Stimulated activated CD4-positive, alpha-beta T cell treated with anti-CD3 and anti-CD28 coated beads, TNF-alpha, amount 100 ng/mL, for 1 hour (primary cell): ENCODE data around the gene METTL9.
"Not testable (repeated sequence)": the region's sequence is repeated elsewhere in the genome, so short reads cannot be mapped to it uniquely, and the experiment has no call there.

Source experiments
- DNase-seq, 3 donors: peaks; one replicate each; pipeline ENCODE4 v3.0.0-alpha.2; 2020; ENCODE audit warnings: low read depth in 3 of 3, low spot score in 1 of 3

The METTL9 gene

DNA sequence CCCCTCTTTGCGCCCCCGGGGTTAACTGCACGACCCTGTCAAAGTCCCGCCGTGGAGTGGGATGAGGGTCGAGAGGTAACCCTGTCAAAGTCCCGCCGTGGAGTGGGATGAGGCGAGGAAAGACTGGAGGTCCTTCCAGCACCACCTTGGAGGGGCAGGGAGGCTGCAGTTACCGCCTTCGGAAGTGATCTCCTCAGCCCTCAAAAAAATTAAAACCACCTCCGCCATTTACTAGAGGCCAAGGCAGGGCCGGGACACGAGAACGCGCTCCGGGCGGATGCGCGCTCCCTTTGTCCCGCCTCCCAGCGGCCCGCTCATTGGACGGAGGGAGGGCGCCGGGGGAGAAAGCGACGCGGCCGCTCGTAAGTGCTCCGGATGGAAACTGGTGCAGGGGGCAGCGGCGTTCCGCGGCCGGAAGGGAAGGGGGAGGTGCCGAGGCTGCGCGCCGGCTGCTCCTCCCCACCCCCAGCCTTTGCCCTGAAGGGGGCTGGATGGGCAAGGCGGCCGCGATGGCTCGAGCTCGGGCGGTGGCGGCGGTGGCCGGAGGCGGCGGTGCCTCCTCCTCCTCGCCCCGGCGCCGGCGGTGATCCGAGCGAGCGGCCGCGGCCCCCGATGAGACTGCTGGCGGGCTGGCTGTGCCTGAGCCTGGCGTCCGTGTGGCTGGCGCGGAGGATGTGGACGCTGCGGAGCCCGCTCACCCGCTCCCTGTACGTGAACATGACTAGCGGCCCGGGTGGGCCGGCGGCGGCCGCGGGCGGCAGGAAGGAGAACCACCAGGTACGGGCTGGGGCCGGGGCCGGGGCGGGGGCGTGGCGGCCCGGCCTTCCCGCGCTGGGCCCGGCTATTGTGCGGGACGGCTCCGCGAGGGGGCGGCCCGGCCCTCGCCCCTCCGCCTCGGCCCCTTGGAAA is at the start of gene METTL9:
METTL9 (plus strand) TSS at position 456 of the 909 bp plus-strand sequence; CDS start at position 613, 157 bp downstream.
- DNase-seq: peak; percentile 86 to 92 (median 91)

DNA sequence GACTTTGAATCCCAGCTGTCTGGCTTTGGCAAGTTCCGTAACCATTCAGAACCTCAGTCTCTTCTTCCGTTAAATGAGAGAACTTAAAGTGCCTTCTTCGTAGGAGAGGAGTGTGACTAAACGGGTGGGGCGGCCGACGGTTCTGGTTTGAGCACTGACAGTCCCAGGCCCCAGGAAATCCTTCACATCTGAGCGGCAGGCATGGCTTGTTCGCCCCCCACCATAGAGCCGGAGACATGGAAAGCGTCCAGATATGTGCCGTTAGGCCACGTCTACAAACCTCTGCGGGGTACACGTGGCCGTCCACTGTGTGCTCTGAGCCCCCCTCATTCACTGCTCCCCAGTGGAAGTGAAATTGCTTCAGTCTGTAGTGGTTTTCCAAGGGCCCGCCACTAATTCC is 49.4 kb upstream of the METTL9 start:
- DNase-seq: not testable (repeated sequence)

DNA sequence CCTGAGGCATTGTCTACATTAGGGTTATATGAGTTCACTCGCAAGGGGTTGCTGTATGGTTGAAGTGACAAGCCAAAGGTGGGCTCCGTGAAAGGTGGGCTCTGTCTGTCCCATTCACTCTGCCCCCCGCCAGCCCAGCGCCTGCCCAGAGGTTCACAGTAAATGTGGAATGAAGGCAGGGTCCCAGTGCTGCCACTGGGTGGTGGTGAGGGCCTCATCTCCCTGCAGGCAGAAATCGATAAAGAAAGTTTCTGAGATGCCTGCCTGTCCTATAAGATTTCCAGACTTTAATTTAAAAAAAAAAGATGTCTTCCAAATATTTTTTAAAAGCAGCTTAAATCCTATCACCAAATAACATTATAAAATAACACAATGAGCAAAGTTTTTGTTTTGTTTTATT is 48.9 kb upstream of the METTL9 start:
- DNase-seq: not testable (repeated sequence)

DNA sequence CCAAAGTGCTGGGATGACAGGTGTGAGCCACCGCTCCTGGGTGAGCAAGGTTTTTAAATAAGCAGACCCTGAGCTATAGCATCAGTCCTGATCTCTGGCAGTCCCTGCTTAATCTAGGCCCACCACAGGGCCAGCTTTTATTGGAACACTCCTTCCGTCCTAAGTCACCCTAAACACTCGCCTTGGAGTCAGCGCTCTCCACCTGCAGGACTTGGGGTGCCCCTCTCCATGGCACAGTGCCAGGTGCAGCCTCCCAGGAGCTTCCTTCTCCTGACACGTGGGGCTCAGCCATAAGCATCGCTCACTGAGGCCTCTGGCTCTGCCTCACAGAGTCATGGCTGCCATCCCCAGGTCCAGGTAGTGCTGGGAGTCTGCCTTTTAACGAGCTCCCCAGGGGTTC is 48.3 kb upstream of the METTL9 start:
- DNase-seq: not testable (repeated sequence)

DNA sequence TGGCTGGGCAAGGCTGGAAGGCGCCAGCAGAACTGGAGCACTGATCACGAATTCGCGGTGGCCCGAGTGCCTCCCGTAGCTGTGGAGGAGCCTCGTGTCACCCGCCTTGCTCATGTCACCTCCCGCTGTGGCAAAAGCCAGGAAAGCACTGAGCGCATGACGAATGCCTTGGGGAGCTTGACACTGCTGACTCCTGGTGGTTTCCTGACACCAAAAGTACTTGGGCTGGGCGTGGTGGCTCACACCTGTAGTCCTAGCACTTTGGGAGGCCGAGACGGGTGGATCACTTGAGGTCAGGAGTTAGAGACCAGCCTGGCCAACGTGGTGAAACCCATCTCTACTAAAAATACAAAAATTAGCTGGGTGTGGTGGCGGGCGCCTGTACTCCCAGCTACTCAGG is 47.8 kb upstream of the METTL9 start:
- DNase-seq: not testable (repeated sequence)

DNA sequence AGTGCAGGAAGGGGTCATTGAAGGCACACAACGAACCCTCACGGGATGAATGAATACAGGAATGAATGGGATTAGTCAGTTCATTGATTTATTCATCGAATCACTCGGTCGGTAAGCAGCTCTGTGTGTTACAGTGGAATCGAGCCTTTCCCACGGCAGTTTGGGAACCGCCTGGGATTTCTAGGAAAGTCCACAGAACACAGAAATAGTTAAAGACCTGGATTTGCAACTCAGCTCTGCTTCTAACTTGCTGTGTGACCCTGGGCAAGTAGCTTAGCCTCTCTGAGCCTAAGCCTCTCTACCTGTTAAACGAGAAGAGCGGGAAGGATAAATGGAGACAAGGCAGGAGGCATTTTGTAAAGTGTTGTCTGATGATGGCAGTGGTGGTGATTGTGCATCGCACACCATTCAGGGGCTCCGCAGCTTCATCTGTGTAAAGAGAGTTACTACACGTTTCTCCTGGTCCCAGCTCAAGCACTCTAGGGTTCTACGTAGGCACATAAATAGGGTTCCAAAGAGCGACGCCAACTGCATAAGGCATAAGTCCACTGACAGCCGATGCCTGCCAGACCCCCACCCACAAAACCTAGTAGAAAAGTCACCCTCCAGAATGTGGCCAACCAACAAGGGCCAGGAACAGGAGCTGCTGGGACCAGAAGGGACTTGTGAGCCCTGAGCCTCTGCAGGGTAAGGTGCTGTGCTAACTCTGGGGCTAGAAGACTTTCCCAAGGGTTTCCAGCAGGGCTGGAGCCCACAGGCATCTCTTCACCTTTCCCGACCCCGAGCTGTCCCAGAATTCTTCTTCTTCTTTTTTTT is 45.7 kb upstream of the METTL9 start:
- not testable (repeated sequence) for DNase-seq

DNA sequence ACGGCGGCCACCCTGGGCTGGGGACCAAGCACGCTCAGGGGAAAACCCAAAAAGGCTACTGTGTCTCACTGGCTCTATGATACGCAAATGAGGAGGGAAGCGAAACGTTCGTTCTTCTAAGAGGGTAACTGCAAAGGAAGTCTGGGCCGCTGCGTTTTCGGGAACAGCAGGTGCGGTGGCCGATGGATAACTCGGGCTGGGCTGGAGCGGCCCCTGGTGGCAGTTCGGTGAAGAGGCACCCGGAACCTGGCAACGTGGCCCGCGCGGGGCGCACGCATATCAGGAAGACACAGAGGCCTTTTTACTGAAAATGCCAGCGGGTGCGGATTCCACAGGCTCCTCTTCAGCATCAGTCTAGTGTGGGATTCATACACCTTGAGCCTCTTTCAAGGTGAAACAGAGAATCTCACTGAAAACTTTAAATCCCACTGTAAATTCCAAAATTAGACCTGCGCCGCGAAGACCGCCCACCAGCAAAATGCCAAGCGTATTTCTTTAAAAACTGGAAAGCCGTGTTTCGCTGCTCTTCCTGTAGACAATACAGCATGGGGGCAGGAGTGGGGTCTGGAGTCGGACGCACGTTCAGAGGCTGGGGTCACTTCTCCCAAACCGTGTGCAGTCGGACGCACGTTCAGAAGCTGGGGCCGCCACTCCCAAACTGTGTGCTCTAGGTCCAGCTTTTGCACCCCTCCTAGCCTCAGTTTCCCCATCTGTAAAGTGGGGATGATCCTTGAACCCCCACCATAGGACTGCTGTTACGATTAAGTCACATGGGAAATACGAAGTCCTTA is 44.4 kb upstream of the METTL9 start:
- DNase-seq: peak; percentile 59 to 92 (median 89)

DNA sequence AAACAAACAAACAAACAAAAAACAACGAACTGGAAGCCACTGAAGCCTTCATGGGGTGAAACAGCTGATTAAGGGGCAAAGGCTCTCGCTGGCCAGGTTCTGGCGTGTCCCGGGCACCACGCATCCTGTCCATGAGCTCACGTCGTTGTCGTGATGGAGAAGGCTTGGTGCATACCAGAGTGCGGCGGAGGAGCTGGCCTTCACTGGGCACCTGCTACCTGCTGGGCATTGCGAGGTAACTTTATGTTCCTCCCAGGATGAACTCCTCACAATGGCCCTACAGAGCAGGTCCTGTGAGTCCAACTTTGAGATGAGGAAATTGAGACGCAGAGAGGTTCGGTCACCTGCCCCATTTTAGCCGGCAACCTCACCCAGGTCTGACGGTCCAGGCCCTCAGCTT is 43.8 kb upstream of the METTL9 start:
- DNase-seq: not testable (repeated sequence)

DNA sequence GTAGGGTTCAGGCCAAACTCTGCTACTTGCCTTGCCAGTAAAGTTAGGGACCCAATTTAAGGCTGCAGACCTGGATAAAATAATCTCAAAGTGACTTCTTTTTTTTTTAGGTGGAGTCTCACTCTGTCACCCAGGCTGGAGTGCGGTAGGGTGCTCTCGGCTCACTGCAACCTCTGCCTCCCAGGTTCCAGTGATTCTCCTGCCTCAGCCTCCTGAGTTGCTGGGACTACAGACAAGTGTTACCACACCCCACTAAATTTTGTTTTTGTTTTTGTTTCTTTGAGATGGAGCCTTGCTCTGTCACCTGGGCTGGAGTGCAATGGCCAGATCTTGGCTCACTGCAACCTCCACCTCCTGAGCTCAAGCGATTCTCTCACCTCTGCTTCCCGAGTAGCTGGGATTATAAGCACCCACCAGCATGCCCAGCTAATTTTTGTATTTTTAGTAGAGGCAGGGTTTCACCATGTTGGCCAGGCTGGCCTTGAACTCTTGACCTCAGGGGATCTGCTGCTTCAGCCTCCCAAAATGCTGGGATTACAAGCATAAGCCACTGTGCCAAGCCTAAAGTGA is 43.3 kb upstream of the METTL9 start:
- not testable (repeated sequence) for DNase-seq

DNA sequence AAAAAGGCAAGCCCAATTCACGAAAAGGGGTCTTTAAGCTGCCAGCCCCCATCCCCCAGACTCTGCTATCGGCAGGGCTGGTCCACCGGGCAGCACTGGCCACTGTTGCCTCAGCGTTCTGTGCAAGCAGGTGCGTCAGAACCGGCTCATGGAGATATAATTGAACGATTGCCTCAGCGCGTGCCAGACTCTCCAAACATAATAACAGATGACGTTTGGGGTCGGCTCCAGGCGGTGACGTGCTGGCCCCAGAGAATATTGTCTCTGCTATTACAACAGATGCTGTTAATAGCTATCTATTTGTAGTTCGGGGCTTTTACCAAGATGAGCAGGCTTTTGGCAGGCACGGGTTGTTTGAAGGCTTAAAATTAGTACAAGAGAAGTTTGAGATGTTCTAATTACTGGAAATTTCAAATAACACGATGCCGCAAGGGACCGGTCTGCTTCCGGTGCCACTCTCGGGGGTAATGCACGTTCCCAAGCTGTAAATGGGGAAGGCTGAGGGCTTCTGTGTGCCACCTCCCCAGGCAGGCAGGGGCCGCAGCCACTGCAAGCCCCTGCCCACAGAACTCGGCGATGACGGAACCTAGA is 42.6 kb upstream of the METTL9 start:
- DNase-seq: not testable (repeated sequence)

DNA sequence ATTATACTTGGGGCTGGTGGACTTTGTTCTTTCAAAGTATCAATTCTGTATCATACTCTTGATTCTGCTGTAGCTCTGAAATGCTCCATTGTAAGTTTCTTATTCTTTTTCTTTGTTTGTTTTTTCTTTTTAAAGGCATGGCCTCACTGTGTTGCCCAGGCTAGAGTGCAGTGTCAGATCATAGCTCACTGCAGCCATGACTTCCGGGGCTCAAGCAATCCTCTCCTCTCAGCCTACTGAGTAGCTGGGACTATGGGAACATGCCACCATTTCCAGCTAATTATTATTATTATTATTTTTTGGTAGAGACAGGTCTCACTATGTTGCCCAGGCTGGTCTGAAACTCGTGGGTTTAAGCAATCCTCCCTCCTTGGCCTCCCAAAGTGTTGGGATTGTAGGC is 38.9 kb upstream of the METTL9 start:
- DNase-seq: no peak

DNA sequence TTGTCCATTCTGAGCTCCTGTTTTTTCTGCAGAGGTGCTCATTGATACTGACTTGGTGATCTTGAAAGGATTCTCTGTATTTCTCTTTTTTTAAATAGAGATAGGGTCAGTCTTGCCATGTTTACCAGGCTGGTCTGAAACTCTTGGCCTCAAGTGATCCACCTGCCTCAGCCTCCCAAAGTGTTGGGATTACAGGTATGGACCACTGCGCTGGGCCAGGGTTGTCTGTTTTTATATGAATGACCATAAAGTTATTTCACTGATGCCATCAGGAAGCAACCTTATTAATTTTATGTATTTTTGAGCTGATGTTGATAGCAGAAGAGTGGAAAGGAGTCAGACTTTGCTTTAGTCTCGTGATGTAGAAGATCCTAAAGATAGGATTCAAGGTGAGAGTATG is 35.7 kb upstream of the METTL9 start:
- no peak for DNase-seq

DNA sequence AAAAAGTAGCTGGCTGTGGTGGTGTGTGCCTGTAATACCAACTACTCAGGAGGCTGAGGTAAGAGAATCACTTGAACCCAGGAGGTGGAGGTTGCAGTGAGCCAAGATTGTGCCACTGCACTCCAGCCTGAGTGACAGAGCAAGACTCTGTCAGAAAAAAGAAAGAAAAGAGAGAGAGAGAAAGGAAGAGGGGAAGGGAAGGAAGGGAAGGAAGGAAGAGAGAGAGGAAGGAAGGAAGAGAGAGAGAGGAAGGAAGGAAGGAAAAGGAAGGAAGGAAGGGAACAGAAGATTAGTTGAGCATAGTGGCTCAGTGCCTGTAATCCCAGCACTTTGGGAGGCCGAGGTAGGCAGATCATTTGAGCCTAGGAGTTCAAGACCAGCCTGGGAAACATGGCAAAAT is 35.0 kb upstream of the METTL9 start:
- DNase-seq: not testable (repeated sequence)

DNA sequence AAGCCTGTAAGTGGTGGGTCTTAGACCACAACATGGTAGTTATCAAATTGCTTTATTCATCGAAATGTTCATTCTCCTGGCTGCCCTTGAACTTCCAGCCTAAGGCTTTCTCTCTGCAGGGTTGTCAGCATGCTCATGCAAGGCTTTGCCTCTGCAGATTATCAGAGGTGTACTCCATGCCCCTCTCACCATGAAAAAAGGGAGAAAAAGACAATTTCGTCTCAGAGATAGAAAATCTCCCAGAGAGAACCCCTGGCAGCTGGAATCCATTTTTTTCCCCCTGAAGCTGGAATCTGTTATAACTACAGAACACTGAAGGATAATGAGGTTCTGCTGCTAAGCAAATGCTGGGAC is 33.9 kb upstream of the METTL9 start:
- DNase-seq: no peak

DNA sequence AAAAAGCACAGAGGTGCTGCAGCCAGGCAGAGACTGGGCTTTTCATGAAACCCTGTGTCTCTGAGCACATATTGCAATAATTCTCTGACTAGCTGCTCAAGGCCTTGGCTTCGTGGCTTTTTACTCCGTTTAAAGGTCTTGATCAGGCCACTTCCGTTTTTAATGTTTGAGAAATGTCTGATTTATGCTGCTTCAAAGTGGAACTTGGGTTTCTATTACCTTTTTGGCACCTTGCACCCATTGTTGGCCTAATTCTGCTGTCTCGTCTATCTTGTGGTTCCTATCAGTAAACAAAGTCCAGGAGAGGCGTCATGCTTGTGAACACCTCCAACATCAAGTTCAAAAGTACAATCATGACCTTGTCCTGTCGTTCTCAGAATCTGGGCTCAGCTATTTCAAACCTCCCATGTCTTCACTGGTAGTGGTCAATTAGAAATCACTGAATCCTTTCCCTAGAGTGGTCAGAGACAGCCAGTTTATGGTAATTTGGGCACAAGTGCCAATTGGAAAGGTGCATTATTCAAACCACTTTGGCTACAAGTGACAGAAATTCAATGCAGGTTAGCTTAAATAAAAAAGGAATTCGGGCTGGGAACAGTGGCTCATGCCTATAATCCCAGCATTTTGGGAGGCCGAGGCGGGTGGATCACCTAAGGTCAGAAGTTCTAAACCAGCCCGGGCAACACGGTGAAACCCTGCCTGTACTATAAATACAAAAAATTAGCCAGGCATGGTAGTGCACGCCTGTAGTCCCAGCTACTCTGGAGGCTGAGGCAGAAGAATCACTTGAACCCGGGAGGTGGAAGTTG is 33.3 kb upstream of the METTL9 start:
- DNase-seq: no peak

DNA sequence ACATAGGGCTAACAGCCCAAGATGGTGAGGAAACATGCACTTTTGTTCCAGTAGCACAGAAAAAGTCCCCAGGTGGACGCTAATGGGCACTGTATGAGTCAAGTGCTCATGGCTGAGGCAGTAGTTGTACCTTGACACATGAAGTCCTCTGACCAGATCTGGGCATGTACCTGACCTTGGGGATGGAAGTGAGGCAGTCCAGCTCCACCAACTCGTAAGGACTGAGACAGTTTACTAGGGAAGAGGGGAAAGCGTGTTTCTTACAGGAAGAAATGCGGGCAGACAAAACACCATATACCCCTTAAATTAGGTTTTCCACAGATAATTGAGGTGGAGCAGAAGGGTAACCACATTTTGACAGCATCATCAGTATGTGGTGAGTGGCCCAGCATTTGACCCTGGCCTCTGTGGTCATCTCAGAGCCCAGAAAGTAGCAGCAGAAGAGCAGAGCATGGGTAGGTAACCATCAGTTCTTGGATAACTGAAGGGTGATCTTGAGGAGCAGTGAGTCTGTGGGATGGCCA is 32.4 kb upstream of the METTL9 start:
- no peak for DNase-seq

DNA sequence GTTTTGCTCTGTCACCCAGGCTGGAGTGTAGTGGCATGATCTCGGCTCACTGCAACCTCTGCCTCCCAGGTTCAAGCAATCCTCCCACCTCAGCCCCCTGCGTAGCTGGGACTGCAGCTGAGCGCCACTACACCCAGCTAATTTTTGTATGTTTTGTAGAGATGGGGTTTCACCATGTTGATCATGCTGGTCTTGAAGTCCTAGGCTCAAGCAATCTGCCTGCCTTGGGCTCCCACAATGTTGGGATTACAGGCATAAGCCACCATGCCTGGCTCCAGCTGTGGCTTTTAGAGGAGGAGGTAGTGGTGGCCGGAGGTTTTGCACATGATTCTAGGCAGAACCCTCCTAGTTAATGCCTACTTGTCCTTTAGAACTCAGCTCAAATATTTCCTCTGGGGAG is 31.9 kb upstream of the METTL9 start:
- DNase-seq: not testable (repeated sequence)

DNA sequence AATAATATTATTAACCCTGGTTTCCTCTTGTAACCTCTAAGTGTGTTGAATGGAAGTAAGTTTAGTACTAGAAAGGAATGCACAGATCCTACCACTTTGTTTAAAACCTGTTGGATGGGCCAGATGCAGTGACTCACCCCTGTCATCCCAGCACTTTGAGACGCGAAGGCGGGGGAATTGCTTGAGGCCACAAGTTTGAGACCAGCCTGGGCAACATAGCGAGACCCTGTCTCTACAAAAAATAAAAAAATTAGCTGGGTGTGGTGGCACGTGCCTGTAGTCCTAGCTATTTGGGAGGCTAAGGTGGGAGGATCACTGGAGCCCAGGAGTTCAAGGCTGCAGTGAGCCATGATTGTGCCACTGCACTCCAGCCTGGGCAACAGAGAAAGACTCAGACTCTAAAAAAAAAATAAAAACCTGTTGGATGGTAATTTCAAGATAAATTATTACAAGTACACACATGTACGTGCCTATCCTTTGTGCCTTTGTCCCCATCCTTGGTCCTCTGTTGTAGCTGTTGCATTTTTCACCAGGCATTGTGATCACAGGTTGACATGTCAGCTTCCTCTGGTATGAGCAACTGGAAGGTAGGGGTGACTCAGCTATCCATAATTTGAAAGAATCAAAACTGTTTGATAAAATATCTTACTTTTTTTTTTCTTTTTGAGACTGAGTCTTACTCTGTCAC is 30.7 kb upstream of the METTL9 start:
- DNase-seq: no peak

DNA sequence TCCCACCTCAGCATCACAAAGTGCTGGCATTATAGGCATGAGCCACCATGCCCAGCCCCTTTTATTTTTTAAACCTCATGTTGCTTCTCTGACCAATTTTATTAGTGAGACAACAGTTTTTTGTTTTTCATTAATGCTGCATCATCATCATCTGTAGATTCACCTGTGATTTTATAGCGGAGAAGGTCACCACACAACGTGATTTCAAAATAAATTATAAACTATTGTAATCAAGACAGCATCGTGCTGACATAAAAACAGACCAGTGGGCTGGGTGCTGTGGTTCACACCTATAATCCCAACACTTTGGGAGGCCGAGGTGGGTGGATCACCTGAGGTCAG is 28.7 kb upstream of the METTL9 start:
- no peak for DNase-seq
